Upper lobe of right lung (tissue), 1 donor: ENCODE measurements around the gene S100A11. TPM values are rescaled to one million over a fixed set of nuclear protein-coding genes. Genes with fewer than 3 reads are reported as not detected.

ENCODE experiments used
- ATAC-seq: fragments of 200-7000 bp; cut with Tn5 transposase; one replicate; pipeline ENCODE4 v1.9.1; 2020; ENCODE audit warnings: mild to moderate bottlenecking, moderate library complexity
- DNase-seq: peaks from one replicate; pipeline ENCODE4 v3.0.0-alpha.2; 2020
- H3K27ac ChIP-seq: fragments of 200-600 bp; one replicate; pipeline ENCODE4 v1.8.0; 2022
- H3K27me3 ChIP-seq: fragments of 200-600 bp; one replicate; pipeline ENCODE4 v1.8.0; 2022; ENCODE audit warnings: mild to moderate bottlenecking
- H3K36me3 ChIP-seq: fragments of 200-600 bp; one replicate; pipeline ENCODE4 v1.8.0; 2022
- H3K4me1 ChIP-seq: fragments of 200-600 bp; one replicate; pipeline ENCODE4 v1.8.0; 2022
- H3K4me3 ChIP-seq: fragments of 200-600 bp; one replicate; pipeline ENCODE4 v1.8.0; 2022; ENCODE audit warnings: mild to moderate bottlenecking
- H3K9me3 ChIP-seq: fragments of 200-600 bp; one replicate; pipeline ENCODE4 v1.8.0; 2022
- intact Hi-C: fragments of 100-400 bp; cut with DNase I; formaldehyde crosslinking; loops from one replicate; pipeline ENCODE4 v1.11.0; 2022
- total RNA-seq: library from RNA; stranded (reverse); fragmentation: NEBNext Ultra II Directional; extraction: Animal tissue kit (Norgen Biotek cat#: 25700); gene quantifications from one replicate; pipeline ENCODE4 v1.2.1, GENCODE V29; 2021
- TF ChIP-seq, protein P1 (sequence below): fragments of 200-600 bp; IDR thresholded peaks from one replicate; pipeline ENCODE4 v1.8.0; 2022; ENCODE audit warnings: antibody characterized with exemption
- donor health status: DM: no; HTN: yes; CAD: no; lungs with severe emphysema.

Gene S100A11
- total RNA-seq, 1 donor from 2014 or later: 522 TPM

DNA sequence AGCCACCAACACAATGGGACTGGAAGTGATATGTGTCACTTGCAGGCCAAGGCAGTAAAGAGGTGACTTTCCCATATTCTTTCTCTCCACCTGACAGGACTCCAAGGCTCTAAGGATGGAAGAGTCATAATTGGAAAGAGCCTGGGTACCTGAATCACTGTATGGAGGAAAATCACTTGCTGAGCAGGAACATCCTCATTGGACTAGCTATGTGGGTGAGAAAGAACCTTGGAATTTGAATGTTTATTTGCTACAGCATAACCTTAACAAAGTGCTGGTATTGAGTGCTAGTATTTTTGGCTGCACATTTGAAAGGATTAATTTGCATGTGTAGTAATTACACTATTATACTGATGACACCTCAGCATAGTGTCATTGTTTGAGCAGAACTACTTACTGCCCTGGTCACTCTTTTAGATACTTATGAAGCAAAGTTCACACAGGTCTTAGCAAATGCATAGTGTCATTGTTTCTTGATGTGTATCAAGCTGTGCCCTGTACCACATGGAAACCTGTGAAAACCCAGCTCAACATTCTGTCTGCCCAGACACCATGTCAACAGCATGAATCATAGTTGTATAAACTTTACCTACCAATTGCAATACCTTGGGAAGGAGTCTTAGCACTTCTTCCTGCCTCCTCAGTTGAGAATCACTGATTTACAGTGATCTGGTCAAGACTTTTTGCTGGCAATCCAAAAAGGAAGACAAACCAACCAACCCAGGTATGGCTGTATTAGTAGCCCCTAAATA is 38.0 kb downstream of the S100A11 start:
- no peak overlapping the region for H3K4me3 ChIP-seq
- no peaks in the 10 kb centered on the region for H3K27me3 ChIP-seq
- no peak for DNase-seq
- no peak overlapping the region for H3K27ac ChIP-seq
- TF ChIP-seq, protein P1, sequence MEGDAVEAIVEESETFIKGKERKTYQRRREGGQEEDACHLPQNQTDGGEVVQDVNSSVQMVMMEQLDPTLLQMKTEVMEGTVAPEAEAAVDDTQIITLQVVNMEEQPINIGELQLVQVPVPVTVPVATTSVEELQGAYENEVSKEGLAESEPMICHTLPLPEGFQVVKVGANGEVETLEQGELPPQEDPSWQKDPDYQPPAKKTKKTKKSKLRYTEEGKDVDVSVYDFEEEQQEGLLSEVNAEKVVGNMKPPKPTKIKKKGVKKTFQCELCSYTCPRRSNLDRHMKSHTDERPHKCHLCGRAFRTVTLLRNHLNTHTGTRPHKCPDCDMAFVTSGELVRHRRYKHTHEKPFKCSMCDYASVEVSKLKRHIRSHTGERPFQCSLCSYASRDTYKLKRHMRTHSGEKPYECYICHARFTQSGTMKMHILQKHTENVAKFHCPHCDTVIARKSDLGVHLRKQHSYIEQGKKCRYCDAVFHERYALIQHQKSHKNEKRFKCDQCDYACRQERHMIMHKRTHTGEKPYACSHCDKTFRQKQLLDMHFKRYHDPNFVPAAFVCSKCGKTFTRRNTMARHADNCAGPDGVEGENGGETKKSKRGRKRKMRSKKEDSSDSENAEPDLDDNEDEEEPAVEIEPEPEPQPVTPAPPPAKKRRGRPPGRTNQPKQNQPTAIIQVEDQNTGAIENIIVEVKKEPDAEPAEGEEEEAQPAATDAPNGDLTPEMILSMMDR: no peak
- intact Hi-C loops: loop anchor here (2.0 kb wide), 1 partner anchor 66 kb away; no protein-coding TSS in a partner anchor
- ATAC-seq: no peak
- no peaks in the 10 kb centered on the region for H3K9me3 ChIP-seq
- peaks cover 14% of the 10 kb centered on the region for H3K4me1 ChIP-seq
- H3K36me3 ChIP-seq: no peaks in the 10 kb centered on the region

DNA sequence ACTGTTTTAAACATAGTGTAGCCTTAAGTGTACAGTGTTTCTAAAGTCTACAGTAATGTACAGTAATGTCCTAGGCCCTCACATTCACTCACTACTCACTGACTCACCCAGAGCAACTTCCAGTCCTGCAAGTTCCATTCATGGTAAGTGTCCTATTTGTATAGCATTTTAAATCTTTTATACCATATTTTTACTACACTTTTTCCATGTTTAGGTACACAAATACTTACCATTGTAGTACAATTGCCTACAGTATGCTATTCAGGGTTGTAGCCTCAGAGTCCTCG is 39.6 kb downstream of the S100A11 start:
- Histone ChIP-seq H3K9me3 (no peaks in the 10 kb centered on the region), H3K36me3 (no peaks in the 10 kb centered on the region), H3K27me3 (no peaks in the 10 kb centered on the region), H3K27ac (no peak overlapping the region), H3K4me1 (peaks cover 16% of the 10 kb centered on the region), H3K4me3 (no peak overlapping the region)
- DNase-seq: no peak
- ATAC-seq: no peak
- intact Hi-C loops: no loop called here
- TF ChIP-seq, protein P1: no peak

DNA sequence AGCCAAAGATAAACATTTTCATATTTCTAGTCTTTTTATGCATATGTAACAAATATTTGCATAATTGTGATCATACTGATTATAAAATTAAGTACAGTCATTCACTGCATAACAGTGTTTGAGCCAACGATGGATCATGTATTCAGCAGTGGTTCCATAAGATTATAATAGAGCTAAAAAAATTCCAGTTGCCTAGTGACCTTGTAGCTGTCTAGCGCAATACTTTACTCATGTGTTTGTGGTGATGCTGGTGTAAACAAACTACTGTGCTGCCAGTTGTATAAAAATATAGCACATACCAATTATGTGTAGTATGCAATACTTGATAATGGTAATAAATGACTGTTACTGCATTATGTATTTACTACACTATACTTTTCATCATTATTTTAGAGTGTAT is 41.0 kb downstream of the S100A11 start:
- no peak for DNase-seq
- H3K27ac ChIP-seq: no peak overlapping the region
- intact Hi-C loops: no loop called here

DNA sequence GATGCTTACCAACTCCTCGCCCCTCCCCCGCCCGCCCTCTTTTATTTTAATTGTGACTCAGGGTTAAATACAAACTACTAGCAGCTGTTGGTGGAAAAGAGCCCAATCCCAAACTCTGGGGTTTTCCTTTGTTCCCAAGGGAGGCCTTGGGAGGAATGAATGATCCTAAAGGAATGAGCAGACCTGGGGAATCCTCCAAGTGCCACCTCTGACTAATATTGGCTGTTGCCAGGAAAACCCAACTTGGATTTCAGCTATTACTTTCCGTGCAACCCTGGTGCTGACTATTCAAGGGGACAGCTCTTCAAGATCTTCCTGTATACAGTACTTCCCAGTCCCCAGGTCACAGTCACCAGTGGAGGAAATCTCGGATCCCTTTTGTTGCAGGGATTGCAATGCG is 41.8 kb downstream of the S100A11 start:
- H3K4me1 ChIP-seq: peaks cover 35% of the 10 kb centered on the region
- ATAC-seq: no peak
- intact Hi-C loops: no loop called here
- H3K9me3 ChIP-seq: no peaks in the 10 kb centered on the region
- H3K27me3 ChIP-seq: no peaks in the 10 kb centered on the region
- H3K36me3 ChIP-seq: no peaks in the 10 kb centered on the region
- H3K4me3 ChIP-seq: no peak overlapping the region
- no peak for DNase-seq
- TF ChIP-seq, protein P1: no peak
- H3K27ac ChIP-seq: peak overlapping the region; percentile 28

More for the DNA sequence above, 41.0 kb downstream of the S100A11 start:
- Histone ChIP-seq H3K27me3 (no peaks in the 10 kb centered on the region), H3K9me3 (no peaks in the 10 kb centered on the region), H3K36me3 (no peaks in the 10 kb centered on the region), H3K4me3 (no peak overlapping the region), H3K4me1 (peaks cover 27% of the 10 kb centered on the region)
- TF ChIP-seq, protein P1: no peak
- no peak for ATAC-seq

DNA sequence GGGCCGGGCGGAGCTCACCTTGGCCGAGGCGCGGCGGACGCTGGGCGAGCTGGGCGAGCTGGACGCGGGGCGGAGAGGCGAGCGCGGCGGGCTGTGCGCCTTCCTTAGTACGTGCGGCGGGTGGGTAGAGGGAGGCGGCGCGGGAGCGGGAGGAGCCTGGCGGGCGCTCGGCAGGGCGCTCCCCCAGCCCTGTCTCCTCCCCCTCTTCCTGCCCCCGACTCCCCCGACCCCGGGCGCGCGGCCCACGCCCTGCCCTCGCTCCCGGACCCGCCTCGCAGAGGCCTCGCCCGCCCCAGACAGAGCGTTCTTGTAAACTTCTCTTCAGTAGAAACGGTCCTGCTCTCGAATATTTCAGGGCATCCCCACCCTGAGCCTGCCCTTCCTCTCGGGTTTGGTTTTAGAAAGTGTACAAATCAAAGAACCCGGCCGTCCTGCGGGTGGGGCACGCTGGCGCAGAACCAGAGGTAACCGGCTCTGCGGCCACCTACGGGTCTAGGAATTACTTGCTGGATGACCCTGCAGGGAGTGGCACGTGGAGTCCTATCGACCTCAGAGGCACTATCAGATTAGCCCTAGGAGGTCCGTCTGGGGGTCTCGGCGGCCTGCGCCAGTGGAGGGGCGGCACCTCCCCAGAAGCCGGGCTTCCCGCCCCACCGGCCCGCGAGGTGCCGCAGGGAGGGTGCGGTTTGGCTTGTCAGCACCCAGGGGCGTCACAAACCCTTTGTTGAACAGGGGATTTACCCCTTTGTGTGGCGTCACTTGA is 42.9 kb downstream of the S100A11 start, which contains the start of gene S100A10:
S100A10 (minus strand) TSS at position 126 of the 763 bp plus-strand sequence. CDS start 7,629 bp downstream, outside the sequence.
- Histone ChIP-seq H3K4me3 (peak within 1 kb of the TSS; percentile 77), H3K27ac (peak within 1 kb of the TSS; percentile 90), H3K4me1 (peaks cover 46% of the 10 kb centered on the region), H3K9me3 (no peaks in the 10 kb centered on the region), H3K36me3 (no peaks in the 10 kb centered on the region), H3K27me3 (no peaks in the 10 kb centered on the region)
- ATAC-seq (peak; percentile 82), DNase-seq (peak; percentile 93)
- intact Hi-C loops: no loop called here
- TF ChIP-seq, protein P1: no peak
